GM10847 (cell line): Measurements from ENCODE around the gene TFAP2A.

Experiments used
- POLR2A ChIP-seq: IDR thresholded peaks from 2 replicates; pipeline ENCODE4 v1.6.1; 2011; ENCODE audit not compliant: insufficient read length; ENCODE audit errors: extremely low read depth

Gene TFAP2A

DNA sequence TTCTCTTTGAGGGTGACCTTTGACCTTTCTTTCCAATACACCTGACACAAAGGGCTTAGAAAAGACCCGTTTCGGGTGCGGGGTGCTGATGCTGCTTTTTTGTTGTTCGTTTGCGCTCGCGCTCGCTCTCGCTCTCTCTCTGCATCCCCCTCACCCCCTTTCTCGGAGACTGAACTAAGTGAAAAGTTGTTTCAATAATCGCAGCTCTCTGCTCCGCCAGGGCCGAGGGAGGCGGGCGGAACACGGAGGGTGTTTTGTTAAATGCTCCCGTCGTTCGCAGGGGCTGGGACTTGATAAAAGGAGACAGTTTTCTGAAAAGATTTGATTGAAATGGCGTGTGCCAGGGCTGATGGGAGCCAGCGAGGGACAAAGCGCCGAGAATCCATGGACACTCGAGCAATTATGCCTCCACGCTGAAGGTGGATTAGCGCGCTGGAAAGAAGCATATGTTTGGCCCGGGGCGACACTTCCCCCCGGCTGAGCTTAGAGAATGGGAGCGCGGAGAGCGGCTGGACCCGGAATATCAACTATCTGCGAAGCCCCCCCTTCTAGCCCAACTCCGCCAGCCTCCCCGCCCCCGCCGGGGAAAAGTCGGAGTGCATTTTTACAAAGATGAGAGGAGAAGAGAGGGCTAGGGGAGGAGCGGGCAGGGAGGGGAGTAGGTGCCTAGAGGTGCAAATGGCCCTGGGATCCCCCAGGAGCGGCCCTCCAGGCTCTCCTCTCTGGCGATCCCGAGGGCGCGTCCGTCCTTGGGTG, 25.0 kb downstream of the TFAP2A start:
- no peak for TF ChIP-seq POLR2A

DNA sequence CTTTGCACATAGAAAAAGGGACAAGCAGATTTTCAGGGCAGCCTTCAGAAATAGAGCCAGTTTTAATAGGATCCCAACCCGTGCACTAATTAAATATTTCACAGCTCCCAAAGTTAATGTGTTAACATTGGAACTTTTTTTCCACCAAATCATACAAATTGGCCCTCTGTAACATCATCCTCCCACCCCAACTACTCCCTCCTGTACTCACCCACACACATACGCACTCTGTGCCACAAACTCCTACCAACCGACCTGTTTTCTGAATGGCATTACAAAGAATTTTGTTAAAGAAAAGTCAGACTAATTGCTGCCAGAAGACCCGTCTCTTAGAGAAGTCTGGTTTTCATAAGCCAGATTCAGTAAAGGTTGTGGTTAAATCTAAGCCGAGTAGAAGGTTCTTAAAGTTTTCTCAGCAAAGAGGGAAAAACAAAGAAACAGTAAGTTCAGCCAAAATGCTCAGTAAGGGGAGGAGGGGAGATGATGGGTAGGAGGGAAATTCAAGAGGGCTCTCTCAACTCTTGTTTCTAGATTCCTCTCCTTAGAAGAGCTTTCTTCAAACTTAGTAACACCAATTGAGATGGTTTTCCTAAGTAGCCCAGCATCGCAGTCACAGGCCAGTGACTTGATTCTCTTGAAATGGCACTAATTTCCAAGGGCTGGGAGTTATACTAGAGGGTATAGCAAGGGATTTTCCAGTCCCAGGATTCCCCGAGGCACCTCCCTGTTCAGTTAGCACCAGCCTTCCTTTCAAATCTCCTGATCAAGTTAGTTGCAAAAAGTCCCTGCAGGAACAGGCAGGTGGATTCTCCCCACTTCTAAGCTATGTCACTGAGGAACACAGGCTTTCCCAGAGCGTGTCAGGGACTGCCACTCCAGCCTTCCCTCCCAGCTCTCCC, 27.9 kb downstream of the TFAP2A start:
- TF ChIP-seq POLR2A = no peak

DNA sequence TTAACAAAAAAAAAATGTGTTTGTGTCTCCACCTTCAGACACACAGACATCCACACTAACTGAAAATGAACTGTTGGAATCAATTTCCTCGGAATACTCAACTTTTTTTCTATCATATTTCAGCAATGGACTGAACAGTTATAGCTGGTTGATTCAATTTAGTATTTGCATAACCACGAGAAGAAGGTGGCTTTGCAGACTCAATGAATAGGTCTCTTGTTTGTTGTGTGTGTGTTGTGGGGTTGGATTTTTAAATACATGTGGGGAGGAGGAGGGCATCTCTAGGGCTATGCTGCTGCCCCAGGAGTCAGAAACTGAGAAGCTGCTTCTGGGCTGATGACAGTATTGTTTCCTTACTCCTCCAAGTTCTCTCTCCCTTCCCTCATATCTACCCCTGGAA, 28.7 kb downstream of the TFAP2A start:
- no peak for TF ChIP-seq POLR2A

DNA sequence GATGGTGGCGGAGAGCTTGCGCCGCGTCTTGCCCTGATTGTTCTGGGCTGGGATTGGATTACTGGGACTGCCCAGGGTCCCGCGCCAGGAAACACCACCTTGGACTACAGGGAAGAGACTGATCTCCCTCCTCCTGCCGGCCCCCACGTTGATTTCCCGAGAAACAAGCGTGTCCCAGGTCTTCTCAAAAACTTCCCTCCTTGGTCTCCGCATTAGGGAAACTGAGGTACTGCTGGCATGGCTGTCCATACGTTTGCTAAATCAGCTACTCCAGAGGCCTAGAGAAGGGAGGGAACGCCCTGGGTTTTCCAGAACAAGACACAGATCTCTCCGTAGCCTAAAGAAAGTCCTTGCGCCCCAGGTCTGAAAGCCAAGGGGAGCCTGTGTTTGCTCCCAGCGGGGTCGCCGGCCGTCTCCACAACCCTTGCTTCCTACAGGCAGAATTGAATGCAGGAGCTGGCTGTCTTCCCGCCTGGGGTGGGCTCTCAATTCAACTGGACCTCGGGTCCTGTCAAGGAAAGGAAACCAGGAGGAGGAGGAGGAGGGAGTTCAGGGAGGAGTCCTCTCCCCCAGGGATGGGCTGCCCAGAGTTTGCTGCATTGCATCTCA, 29.2 kb downstream of the TFAP2A start:
- no peak for TF ChIP-seq POLR2A

DNA sequence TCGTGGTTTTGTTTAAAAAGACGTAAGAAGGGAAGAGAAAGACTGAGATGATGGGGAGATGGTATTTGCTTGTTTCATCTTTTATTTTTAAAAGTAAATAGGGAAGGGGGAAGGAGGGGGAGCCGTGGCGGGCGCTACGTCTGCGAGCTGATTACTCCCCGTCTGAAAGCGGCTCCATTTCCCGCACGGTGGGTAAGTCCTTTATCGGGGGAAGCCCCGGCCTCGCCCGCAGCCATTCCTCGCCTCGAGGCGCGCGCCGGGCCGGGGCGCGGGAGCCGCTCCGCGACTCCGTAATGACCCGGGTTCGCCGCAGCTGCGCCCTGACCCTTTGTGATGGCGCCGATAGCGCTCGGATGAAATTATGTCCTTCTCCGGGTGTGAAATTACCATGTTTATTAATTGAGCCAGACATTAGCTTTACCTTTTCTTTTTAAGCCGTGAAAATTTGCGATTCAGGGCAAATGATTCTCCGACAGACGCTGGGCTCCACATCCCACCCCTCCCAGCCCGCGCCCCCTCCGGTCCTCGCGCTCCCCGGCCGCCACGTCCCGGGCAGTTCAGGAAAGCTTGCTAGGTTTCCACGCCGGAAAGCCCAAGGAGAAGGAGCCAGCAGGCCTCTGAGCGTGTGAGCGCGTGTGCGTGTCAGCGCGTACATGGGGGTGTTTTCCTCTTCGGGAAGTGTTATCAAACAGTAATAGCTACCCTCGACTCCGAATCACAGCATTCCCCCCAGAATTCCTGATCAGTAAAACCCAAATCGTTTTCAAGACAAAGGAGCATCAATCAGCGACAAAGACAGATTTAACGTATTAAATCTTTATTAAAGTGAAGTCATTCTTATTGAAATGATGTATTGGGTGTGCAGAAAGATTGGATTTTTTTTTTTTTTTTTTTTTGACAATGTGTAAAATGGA, 30.0 kb downstream of the TFAP2A start:
- no peak for TF ChIP-seq POLR2A

- TF ChIP-seq POLR2A = no peak
These were observed 30.7 kb downstream of the TFAP2A start for GRCh38 chr6:10384091-10384609.

DNA sequence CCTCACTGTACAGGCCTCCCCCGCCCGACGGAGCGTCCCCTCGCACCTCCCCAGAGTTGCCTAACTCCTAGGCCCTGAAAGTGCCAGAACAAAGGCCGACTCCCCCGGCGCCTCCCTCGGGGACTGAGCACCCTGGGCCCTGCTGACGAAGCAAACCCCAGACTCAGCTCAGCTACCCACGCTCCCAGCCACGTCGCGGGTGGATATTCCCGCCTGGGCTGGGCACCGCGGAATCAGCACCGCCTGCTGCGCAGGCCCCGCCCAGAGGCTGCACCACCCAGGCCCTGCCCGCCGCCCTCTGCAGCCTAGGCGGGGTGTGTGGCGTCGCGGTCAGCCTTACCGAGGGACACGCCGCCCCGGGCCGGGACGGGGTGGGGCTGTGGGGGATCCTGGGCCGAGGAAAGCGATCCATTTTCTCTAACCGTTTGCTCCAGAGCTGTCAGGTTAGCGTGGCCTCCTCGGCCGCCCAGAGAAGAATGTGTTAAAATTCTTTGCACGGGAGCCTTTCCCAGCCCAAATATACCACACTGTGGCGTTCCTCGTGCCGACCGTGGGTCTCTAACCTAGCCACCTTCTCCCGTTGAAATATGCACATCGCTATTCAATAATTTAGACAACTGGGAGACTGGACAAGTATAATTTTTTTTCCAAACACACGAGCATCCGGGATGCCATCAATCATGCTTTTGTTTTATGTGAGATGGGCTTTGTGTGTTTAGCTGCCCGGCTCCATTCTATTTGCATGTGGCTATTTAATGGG, 31.4 kb downstream of the TFAP2A start:
- no peak for TF ChIP-seq POLR2A

- TF ChIP-seq POLR2A = no peak
These were observed 32.0 kb downstream of the TFAP2A start for GRCh38 chr6:10382728-10383330.

DNA sequence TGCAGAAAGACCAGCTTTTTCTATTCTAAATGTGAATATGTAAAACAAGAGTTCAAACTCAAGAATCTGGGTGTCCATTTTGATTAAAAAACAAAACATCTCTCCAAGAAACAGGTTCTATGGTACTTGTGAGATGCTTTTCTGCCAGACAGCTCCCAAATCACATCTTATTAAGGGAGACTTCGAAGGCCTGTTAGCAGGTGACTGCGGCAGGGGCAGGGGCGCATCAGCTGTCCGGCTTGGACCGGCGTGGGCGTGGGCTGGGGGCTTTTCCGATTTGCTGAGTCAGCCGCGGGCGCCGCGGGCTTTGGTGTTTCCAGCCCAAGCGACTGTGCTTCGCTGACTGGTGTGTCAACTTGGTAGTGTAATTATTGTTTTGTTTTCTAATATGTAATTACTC, 32.6 kb downstream of the TFAP2A start:
- TF ChIP-seq POLR2A = no peak

- no peak for TF ChIP-seq POLR2A
These were observed 33.1 kb downstream of the TFAP2A start for GRCh38 chr6:10381830-10382208.

DNA sequence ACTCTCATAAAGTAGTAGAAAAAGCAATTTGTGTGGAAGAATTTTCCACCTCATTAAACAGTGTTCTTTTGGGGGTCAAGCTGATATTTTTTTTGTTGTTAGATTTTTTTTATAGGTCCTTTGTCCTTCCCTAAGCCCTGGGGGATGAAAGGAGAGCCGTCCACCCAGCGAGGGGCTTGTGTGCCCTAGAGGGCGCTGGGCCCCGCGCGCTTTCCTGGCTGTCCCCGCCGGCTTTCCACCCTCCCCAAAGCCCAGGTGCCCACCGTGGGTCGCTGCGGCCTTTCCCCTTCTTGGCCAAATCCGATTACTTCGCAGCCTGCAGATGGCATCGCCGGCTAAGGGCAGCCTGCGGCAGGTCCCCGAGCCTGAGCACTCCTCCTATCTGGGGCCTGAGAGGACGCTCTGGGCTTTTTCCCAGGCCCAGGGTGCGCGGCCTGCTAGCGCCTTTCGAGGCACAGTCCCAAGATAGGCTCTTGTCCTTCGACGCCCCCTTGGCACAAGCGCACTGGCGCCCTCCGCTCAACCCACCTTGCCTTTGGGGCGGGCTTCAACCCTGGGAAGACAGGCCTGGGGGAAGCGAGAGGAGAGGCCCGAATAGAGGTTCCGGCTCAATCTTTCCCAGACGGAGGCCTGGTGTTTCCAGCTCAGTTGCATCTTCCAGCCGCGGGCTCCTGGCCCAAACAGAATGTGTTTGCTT, 33.6 kb downstream of the TFAP2A start:
- TF ChIP-seq POLR2A = no peak

- no peak for TF ChIP-seq POLR2A
These were observed 39.4 kb downstream of the TFAP2A start for GRCh38 chr6:10375391-10375969.
